Stimulated activated CD8-positive, alpha-beta memory T cell treated with anti-CD3 and anti-CD28 coated beads, Interleukin-7, amount 100 ng/mL, for 4 hours (primary cell): ENCODE results near the gene GLYATL2.

ENCODE experiments used
- DNase-seq, 2 donors: peaks; one replicate each; pipeline ENCODE4 v3.0.0-alpha.2; 2020; ENCODE audit warnings: low read depth in 2 of 2

Gene GLYATL2, protein sequence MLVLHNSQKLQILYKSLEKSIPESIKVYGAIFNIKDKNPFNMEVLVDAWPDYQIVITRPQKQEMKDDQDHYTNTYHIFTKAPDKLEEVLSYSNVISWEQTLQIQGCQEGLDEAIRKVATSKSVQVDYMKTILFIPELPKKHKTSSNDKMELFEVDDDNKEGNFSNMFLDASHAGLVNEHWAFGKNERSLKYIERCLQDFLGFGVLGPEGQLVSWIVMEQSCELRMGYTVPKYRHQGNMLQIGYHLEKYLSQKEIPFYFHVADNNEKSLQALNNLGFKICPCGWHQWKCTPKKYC

DNA sequence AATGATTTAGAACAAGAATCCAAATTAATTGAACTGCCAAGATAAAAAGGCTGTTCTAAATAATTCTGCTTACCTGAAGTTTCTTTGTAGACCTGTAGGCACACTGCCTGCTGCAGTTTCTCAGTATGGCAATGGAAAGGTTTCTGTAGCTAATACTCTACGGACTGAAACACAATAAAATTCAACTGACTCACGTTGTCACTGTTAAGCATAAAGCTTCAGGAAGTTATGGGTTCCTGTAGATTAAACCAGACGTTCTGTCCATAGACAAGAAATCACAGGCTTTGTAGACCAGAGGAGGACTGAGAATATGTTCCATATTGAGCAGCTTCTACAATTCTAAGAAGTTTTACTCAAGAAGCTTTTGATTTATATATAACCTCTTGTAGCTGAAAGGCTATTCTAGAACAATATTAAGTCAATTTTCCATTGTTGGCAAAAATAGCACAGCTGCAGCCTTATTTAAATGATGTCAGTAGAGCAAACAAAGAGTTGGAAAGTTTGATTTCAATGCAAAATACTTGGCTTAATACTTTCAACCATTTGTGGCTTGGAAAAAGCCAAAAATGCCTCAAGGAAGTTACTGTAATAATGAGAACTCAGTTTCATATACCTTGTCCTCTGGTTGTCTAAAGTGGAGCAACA, at the start of gene GLYATL2:
TSS of gene GLYATL2 (minus strand) at position 344 of the 645 bp plus-strand sequence. CDS start 5,092 bp downstream, outside the sequence.
- no peak for DNase-seq

DNA sequence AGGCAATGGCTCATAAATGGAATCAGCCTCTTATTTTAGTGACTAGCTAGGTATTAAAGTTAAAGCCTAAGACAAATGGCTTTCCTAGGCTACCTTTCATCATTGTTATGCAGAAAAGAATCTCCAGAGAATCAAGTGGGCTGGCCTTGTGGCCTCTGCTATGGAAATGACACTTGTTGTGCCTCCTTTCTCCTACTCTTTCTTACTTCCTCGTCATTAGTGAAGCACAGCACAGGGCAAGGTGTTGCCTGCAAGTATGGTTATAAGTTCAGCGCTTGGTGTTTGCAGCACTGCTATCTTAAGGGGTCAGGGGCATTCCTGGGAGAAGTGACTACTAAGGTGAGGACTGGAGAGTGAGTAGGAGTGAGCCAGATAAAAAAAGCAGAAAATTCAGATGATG, 49.4 kb upstream of the GLYATL2 start:
- DNase-seq: no peak

GRCh38 chr11:58888579-58888978, 44.1 kb upstream of the GLYATL2 start:
- no peak for DNase-seq

GRCh38 chr11:58887452-58887851, 42.9 kb upstream of the GLYATL2 start:
- DNase-seq: no peak

GRCh38 chr11:58880625-58881024, 36.1 kb upstream of the GLYATL2 start:
- no peak for DNase-seq

DNA sequence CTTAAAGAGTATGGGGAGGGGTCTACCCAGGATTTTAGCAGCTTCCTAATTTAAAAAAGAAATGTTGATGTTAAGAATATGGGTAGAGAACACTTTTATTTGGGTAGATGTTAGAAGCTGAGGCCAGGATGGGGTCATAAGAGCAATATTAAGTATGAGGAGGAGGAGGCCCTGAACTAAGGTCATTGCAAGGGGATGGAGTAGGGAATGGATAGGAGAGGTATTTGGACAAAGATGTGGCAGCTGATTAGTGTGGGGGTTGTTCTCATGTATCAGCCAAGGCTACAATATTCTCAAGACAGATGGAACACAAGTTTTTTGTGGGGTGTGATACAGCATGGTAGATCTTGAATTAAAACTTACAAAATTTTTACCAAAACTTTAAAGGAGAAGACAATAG, 35.7 kb upstream of the GLYATL2 start:
- no peak for DNase-seq

- no peak for DNase-seq
Measured at GRCh38 chr11:58867556-58867955, 23.1 kb upstream of the GLYATL2 start.

DNA sequence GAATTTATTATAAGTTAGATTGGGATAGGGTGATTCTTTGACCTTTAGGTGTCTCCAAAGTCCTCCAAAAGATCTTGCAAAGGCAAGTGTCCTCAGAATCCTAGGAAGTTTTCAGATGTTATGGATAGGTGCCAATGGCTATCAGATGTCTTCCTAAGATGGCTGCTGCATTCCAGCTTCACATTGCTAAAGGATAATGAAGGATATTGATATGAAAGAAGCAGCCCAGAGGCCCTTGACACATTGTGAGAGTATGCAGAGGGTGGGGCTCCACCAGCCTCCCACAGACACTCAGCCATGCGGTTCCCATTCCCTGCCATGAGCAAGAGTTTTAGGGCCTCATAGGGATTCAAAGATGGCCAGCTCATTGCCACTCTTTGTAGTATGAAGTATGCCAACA, 22.3 kb upstream of the GLYATL2 start:
- DNase-seq: no peak

GRCh38 chr11:58864335-58864734, 19.8 kb upstream of the GLYATL2 start:
- DNase-seq: no peak

GRCh38 chr11:58863697-58864096, 19.2 kb upstream of the GLYATL2 start:
- no peak for DNase-seq

DNA sequence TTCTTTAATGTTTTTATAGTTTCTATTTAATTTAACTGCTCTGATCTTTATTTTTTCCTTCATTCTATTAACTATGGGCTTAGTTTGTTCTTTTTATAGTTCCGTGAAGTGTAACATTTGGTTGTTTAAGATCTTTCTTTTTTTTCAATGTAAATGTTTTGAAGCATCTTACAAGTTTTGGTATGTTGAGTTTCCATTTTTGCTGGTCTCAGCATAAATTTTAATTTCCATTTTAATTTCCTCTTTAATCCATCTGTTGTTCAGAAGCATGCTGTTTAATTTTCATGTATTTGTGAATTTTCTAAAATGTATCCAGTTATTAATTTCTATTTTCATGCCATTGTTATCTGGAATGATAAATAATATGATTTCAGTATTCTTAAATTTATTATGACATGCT, 17.0 kb upstream of the GLYATL2 start:
- DNase-seq: no peak

DNA sequence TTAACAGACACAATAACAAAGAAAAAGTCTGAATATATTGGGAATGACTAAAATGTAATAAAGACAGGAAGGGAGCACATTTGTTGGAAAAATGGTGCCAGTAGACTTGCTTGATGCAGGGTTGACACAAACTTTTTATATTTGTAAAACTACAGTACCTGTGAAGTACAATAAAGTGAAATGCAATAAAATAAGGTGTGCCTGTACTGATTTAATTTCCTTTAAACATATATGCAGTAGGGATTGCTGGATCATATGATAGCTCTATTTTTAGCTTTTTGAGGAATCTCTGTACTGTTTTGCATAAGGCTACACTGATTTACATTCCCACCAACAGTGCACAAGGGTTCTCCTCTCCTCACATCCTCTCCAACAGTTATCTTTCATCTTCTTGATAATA, 12.3 kb upstream of the GLYATL2 start:
- DNase-seq: no peak

DNA sequence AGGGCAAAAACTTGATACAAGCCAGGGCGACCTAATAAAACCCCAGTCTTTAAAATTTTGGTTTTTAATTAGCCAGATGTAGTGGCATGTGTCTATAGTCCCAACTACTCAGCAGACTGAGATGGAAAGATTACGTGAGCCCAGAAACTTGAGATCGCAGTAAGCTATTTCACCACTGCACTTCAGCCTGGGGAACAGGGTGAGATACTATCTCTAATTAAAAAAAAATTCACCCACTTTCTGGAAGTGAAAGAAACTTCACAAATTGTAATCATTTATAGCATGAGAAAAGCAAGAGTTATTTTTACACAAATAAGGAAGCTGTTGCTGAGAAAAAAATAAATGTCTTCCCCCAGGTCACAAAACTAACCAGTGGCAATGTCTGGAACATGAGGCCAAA, 882 bp upstream of the GLYATL2 start:
- DNase-seq: no peak

GRCh38 chr11:58837707-58838388, 6.7 kb downstream of the GLYATL2 start:
- no peak for DNase-seq

GRCh38 chr11:58832056-58832645, 12.4 kb downstream of the GLYATL2 start:
- no peak for DNase-seq

DNA sequence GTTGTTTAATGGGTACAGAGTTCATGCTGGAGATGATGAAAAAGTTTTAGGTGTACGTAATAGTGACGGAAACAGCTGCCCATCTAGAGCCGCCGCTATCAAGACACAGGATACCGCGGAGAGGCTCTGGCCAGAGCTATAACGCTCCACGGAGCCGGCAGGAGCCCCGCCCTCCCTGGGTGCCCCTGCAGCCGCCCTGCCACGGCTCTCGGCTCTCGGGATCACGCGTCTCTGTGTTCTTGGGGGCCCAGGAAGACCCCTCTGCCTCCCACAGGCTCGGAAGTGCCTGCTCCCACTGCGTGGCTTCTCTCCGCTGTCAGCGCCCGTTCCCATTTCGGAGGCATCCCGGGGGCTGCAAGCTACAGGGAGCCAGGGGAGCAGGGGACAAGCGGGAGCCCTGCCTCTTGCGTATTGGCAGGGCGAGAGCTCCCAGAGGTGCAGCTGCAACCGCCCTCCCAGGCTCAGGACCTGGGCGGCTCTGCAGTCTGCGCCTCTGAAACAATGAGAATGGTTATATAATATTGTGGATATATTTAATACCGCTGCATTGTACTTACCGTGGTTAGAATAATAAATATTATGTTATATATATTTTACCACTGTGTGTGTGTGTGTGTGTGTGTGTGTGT, 13.7 kb downstream of the GLYATL2 start:
- DNase-seq: no peak

DNA sequence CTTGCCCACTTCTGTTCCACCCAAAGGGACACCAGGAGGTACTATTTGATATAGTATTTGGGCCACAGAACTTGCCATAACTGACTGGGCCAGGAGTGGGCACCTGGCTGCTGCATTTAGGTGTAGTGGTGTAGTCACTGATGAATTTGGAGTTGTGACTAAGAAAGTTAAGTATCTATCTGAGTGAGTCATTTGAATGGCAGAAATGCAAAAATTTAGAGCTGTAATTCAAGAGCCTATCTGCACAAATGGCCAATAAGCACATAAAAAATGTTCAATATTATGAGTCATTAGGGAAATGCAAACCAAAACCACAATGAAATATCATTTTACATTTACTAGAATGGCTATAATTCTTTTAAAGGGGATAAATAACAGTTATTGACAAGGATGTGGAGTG, 14.7 kb downstream of the GLYATL2 start:
- DNase-seq: no peak

- no peak for DNase-seq
Measured at GRCh38 chr11:58813693-58814092, 30.8 kb downstream of the GLYATL2 start.

DNA sequence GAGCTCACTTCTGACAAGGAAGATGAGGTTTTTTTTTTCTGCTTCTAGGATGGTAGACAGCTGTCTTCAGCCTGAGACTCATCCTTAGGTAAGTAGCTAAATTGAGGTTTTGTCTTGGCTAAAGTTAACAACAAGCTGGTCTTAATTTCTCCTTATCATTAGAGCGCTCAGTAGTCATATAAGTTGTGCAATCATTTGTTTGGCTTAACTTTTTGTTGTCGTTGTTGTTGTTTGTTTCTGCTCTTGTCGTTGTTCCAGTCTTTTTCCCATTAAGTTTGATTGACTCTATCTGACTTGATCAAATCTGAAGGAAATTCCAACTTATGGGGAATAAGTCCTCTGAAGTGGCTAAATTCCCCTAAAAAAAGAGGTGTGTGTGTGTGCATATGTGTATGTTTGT, 33.0 kb downstream of the GLYATL2 start:
- DNase-seq: no peak

DNA sequence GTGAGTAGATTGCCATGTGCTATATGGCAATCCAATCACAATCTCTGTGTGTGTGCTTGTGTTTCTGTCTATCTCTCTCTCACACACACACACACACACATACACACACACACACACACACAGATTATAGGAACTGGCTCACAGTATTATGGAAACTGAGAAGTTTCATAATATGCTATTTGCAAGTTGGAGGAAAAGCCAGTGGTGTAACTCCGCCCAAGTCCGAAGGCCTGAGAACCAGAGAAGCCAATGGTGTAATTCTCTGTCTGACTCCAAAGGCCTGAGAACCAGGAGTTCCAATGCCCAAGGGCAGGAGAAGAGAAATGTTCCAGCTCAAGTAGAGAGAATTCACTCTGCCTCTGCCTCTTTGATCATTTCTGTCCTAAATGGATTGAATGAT, 37.2 kb downstream of the GLYATL2 start:
- no peak for DNase-seq

GRCh38 chr11:58805065-58805464, 39.4 kb downstream of the GLYATL2 start:
- DNase-seq: no peak

GRCh38 chr11:58801974-58802545, 42.4 kb downstream of the GLYATL2 start:
- no peak for DNase-seq
